ENCODE results near the gene BSN.

BSN gene

GRCh38 chr3:49553324-49553691, 969 bp upstream of the BSN start:
- no peak for DNase-seq (ENCODE audit: low read depth)
- H3K4me3 ChIP-seq (ENCODE audit: control insufficient read depth, low read depth, low read length): no peak overlapping the region; the same call in 1 of the 2 replicates
- TF ChIP-seq, protein P1, sequence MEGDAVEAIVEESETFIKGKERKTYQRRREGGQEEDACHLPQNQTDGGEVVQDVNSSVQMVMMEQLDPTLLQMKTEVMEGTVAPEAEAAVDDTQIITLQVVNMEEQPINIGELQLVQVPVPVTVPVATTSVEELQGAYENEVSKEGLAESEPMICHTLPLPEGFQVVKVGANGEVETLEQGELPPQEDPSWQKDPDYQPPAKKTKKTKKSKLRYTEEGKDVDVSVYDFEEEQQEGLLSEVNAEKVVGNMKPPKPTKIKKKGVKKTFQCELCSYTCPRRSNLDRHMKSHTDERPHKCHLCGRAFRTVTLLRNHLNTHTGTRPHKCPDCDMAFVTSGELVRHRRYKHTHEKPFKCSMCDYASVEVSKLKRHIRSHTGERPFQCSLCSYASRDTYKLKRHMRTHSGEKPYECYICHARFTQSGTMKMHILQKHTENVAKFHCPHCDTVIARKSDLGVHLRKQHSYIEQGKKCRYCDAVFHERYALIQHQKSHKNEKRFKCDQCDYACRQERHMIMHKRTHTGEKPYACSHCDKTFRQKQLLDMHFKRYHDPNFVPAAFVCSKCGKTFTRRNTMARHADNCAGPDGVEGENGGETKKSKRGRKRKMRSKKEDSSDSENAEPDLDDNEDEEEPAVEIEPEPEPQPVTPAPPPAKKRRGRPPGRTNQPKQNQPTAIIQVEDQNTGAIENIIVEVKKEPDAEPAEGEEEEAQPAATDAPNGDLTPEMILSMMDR (IDR thresholded peaks at IDR 0.05; ENCODE audit: control insufficient read depth, insufficient read depth, low read depth, low read length, missing control alignments): no peak

- TF ChIP-seq, protein P1 (IDR thresholded peaks at IDR 0.05; ENCODE audit: control insufficient read depth, insufficient read depth, low read depth, low read length, missing control alignments): no peak
- peak overlapping the region; percentile 32 for H3K4me3 ChIP-seq (ENCODE audit: control insufficient read depth, low read depth, low read length)
- DNase-seq (ENCODE audit: low read depth): no peak
Measured at GRCh38 chr3:49554633-49555265, 472 bp downstream of the BSN start.

DNA sequence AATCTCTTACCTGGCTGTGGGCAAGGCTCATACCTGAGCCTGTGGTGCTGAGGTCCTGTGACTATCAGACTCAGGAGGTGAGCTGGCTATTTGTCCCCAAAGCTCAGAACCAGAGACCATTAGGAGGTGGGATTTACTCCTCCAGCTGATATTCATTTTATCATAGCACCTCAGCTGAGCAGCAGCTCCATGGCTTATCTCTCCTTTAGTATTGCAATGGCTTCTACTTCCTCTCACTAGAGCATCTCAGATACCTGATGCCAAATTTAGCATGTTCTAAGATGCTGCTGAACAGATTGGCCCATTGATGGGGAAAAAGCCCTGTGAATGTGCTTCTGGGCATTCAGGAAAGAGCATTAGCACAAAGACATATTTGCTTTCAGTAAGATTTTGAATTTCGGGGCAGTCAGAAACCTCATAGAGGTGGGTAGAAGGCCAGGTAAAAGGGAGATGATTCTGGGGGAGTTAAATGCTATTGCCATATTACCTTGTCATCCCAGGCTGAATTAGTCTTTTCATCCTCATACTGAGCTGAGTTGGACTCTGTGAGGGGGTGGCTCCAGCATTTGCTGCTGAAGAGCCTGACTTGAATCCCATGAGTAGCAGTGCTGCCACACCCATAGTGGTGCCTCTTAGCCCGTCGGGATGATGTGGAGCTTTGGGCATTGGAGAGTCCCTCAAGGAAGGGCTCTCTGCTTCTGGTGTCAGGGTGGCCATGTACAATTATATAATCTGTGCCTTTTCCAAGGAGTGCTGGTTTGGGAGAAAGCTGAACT, 2.4 kb downstream of the BSN start:
- DNase-seq (ENCODE audit: low read depth): no peak
- TF ChIP-seq, protein P1 (IDR thresholded peaks at IDR 0.05; ENCODE audit: control insufficient read depth, insufficient read depth, low read depth, low read length, missing control alignments): no peak
- no peak overlapping the region for H3K4me3 ChIP-seq (ENCODE audit: control insufficient read depth, low read depth, low read length)

DNA sequence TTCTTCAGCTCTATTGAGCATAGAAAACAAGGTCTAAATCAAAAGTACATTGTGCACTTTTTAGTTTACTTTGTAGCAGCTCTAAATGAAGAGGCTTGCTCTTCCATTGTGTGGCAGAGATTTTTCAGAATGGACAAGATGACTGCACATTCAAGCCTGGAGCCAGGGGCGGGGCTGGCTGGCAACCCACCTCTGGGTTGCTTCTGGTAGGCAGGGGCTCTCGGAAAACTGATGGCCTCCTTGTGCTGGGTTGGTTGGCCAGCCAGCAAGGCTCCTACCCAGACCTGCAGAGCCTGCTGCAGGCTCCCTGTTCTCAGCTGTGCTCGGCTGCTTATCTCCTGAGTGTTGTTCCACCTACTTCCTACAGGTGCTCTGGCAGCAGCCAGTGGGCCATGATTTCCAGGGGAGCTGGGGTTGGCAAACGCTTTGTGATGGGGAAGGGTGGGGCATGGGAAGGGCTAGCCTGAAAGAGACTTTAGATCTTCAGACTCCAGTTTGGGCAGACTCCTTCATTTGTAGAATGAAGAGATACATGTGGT, 8.8 kb downstream of the BSN start:
- no peak for DNase-seq (ENCODE audit: low read depth)
- TF ChIP-seq, protein P1 (IDR thresholded peaks at IDR 0.05; ENCODE audit: control insufficient read depth, insufficient read depth, low read depth, low read length, missing control alignments): no peak
- H3K4me3 ChIP-seq (ENCODE audit: control insufficient read depth, low read depth, low read length): no peak overlapping the region

DNA sequence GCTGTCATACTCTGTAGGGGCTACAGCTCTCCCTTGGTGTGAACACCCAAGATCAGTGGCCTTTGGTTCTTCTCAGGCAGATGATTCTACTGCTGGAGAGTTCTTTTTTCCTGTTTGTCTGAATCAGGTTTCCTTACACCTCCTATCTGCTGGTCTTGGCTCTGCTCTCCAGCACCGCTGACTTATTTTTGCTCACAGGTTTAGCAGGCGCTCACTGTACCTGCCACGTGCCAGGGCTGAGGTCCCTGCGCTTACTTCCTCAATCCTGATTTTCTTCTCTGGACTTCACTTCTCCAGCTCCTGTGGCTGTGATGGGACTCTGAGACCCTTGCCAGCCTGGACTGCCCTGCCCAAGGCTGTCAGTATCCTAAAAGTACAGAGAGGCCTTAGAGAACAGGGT, 9.5 kb downstream of the BSN start:
- H3K4me3 ChIP-seq (ENCODE audit: control insufficient read depth, low read depth, low read length): no peak overlapping the region
- DNase-seq (ENCODE audit: low read depth): no peak
- TF ChIP-seq, protein P1 (IDR thresholded peaks at IDR 0.05; ENCODE audit: control insufficient read depth, insufficient read depth, low read depth, low read length, missing control alignments): no peak

GRCh38 chr3:49566312-49566711, 12.0 kb downstream of the BSN start:
- TF ChIP-seq, protein P1 (IDR thresholded peaks at IDR 0.05; ENCODE audit: control insufficient read depth, insufficient read depth, low read depth, low read length, missing control alignments): peak; percentile 27
- no peak for DNase-seq (ENCODE audit: low read depth)

More at GRCh38 chr3:49566312-49566711, 12.0 kb downstream of the BSN start:
- H3K4me3 ChIP-seq (ENCODE audit: control insufficient read depth, low read depth, low read length): no peak overlapping the region

All from AG09309 (cell line).